ENCODE data around the gene VN1R2.
"Not testable (repeated sequence)": the region's sequence is repeated elsewhere in the genome, so short reads cannot be mapped to it uniquely, and the experiment has no call there.

The VN1R2 gene

GRCh38 chr19:53257715-53258342 lies at the start of gene VN1R2:
Gene VN1R2 (plus strand): TSS chr19:53258292. CDS start chr19:53258376, 84 bp downstream.
- DNase-seq (ENCODE audit: low spot score): not testable (repeated sequence)

GRCh38 chr19:53211554-53211953 lies 46.5 kb upstream of the VN1R2 start:
- not testable (repeated sequence) for DNase-seq (ENCODE audit: low spot score)

GRCh38 chr19:53212703-53213320 lies 45.3 kb upstream of the VN1R2 start:
- DNase-seq (ENCODE audit: low spot score): no peak

- not testable (repeated sequence) for DNase-seq (ENCODE audit: low spot score)
These were observed 35.4 kb upstream of the VN1R2 start for GRCh38 chr19:53222716-53223115.

GRCh38 chr19:53224606-53225005 lies 33.5 kb upstream of the VN1R2 start:
- no peak for DNase-seq (ENCODE audit: low spot score)

GRCh38 chr19:53237114-53237777 lies 20.8 kb upstream of the VN1R2 start:
- no peak for DNase-seq (ENCODE audit: low spot score)

GRCh38 chr19:53246498-53246897 lies 11.6 kb upstream of the VN1R2 start:
- DNase-seq (ENCODE audit: low spot score): no peak

GRCh38 chr19:53254411-53255341 lies 3.4 kb upstream of the VN1R2 start, which contains the start of gene ZNF677:
Gene ZNF677 (minus strand): TSS chr19:53254873. CDS start chr19:53251550, 3,323 bp downstream.
- DNase-seq (ENCODE audit: low spot score): peak; percentile 95

GRCh38 chr19:53267623-53268022 lies 9.5 kb downstream of the VN1R2 start, which contains the start of gene VN1R4:
Gene VN1R4 (minus strand): TSS chr19:53267723. CDS start chr19:53267665, 58 bp downstream.
- DNase-seq (ENCODE audit: low spot score): not testable (repeated sequence)

GRCh38 chr19:53269861-53270260 lies 11.8 kb downstream of the VN1R2 start:
- not testable (repeated sequence) for DNase-seq (ENCODE audit: low spot score)

GRCh38 chr19:53272044-53272443 lies 14.0 kb downstream of the VN1R2 start:
- DNase-seq (ENCODE audit: low spot score): no peak

GRCh38 chr19:53275480-53275879 lies 17.4 kb downstream of the VN1R2 start:
- DNase-seq (ENCODE audit: low spot score): no peak

GRCh38 chr19:53281947-53282346 lies 23.9 kb downstream of the VN1R2 start:
- DNase-seq (ENCODE audit: low spot score): not testable (repeated sequence)

GRCh38 chr19:53285087-53285486 lies 27.0 kb downstream of the VN1R2 start:
- DNase-seq (ENCODE audit: low spot score): no peak

GRCh38 chr19:53290758-53291549 lies 32.9 kb downstream of the VN1R2 start:
- DNase-seq (ENCODE audit: low spot score): no peak

GRCh38 chr19:53294786-53295441 lies 36.8 kb downstream of the VN1R2 start:
- DNase-seq (ENCODE audit: low spot score): no peak

GRCh38 chr19:53301341-53301740 lies 43.2 kb downstream of the VN1R2 start:
- DNase-seq (ENCODE audit: low spot score): not testable (repeated sequence)

GRCh38 chr19:53308339-53308811 lies 50.3 kb downstream of the VN1R2 start:
- DNase-seq (ENCODE audit: low spot score): peak; percentile 43

All from AG08396 (cell line).